ENCODE results near the gene CAPZB.

DNA sequence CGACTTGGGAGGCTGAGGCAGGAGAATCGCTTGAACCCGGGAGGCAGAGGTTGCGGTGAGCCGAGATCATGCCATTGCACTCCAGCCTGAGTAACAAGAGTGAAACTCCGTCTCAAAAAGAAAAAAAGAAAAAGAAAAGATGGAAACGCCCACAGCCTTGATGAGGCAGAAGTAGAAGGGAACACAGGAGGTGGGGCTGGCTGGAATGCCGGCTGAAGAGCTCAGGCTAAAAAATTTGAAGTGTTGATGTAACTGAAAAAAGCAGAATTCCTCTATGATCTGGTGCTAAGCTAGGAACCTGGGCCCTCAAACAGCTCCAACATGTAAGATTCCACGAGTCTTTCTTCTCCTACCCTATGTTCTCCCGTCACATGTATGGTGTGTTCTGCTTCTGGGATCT, 119.6 kb downstream of the CAPZB start:
- TF ChIP-seq EZH2 (IDR thresholded peaks at IDR 0.05; ENCODE audit: borderline replicate concordance, low read depth, low read length, severe bottlenecking): no peak
- TF ChIP-seq, protein P1, sequence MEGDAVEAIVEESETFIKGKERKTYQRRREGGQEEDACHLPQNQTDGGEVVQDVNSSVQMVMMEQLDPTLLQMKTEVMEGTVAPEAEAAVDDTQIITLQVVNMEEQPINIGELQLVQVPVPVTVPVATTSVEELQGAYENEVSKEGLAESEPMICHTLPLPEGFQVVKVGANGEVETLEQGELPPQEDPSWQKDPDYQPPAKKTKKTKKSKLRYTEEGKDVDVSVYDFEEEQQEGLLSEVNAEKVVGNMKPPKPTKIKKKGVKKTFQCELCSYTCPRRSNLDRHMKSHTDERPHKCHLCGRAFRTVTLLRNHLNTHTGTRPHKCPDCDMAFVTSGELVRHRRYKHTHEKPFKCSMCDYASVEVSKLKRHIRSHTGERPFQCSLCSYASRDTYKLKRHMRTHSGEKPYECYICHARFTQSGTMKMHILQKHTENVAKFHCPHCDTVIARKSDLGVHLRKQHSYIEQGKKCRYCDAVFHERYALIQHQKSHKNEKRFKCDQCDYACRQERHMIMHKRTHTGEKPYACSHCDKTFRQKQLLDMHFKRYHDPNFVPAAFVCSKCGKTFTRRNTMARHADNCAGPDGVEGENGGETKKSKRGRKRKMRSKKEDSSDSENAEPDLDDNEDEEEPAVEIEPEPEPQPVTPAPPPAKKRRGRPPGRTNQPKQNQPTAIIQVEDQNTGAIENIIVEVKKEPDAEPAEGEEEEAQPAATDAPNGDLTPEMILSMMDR (IDR thresholded peaks at IDR 0.05; ENCODE audit: borderline replicate concordance, extremely low read depth, low read length, poor library complexity, severe bottlenecking): no peak

Data from DND-41 (cell line).